ENCODE results near the gene CHRM1. TPM values are rescaled to one million over a fixed set of nuclear protein-coding genes. Genes with fewer than 3 reads are reported as not detected.
A peak's percentile ranks its signal among the peaks of the same experiment; 100 is the strongest.

CHRM1 gene
- total RNA-seq, 2 donors from 2014 or later, result 38.1 to 107 TPM

- no peaks in the 10 kb centered on the region for H3K36me3 ChIP-seq
- no peak overlapping the region for H3K4me3 ChIP-seq
- peaks cover 13% of the 10 kb centered on the region for H3K4me1 ChIP-seq (replicated peaks)
- DNase-seq (ENCODE audit: low spot score), result no peak
- WGBS, result 19% methylated on average over 45 of the region's 53 CpGs
- no peaks in the 10 kb centered on the region for H3K9me3 ChIP-seq
- no peaks in the 10 kb centered on the region for H3K27me3 ChIP-seq (replicated peaks; ENCODE audit: insufficient read depth)
- TF ChIP-seq POLR2A (IDR thresholded peaks at IDR 0.05) (no peak), CTCF (IDR thresholded peaks at IDR 0.05) (no peak), POLR2AphosphoS5 (IDR thresholded peaks at IDR 0.05) (no peak)
- intact Hi-C loops (cut with DNase I), result no loop called here
- H3K27ac ChIP-seq, result no peak overlapping the region
These were observed 5.7 kb upstream of the CHRM1 start for GRCh38 chr11:62926680-62927455.

GRCh38 chr11:62925745-62926679 lies 4.8 kb upstream of the CHRM1 start:
- Histone ChIP-seq H3K4me3 (no peak overlapping the region), H3K27ac (no peak overlapping the region), H3K9me3 (no peaks in the 10 kb centered on the region), H3K27me3 (replicated peaks; ENCODE audit: insufficient read depth) (no peaks in the 10 kb centered on the region), H3K36me3 (no peaks in the 10 kb centered on the region), H3K4me1 (replicated peaks) (peaks cover 16% of the 10 kb centered on the region)
- TF ChIP-seq POLR2AphosphoS5 (IDR thresholded peaks at IDR 0.05), result no peak
- no peak for TF ChIP-seq CTCF (IDR thresholded peaks at IDR 0.05)
- TF ChIP-seq POLR2A (IDR thresholded peaks at IDR 0.05), result no peak
- DNase-seq (ENCODE audit: low spot score), result no peak
- WGBS, result 13% methylated on average over 70 of the region's 71 CpGs
- intact Hi-C loops (cut with DNase I), result no loop called here

- Histone ChIP-seq H3K36me3 (no peaks in the 10 kb centered on the region), H3K27ac (no peak overlapping the region), H3K27me3 (replicated peaks; ENCODE audit: insufficient read depth) (no peaks in the 10 kb centered on the region), H3K4me1 (replicated peaks) (peaks cover 16% of the 10 kb centered on the region), H3K4me3 (no peak overlapping the region), H3K9me3 (no peaks in the 10 kb centered on the region)
- DNase-seq (ENCODE audit: low spot score), result no peak
- WGBS, result 53% methylated on average over 14 of the region's 14 CpGs
- intact Hi-C loops (cut with DNase I), result no loop called here
- TF ChIP-seq CTCF (IDR thresholded peaks at IDR 0.05), result no peak
- no peak for TF ChIP-seq POLR2AphosphoS5 (IDR thresholded peaks at IDR 0.05)
- TF ChIP-seq POLR2A (IDR thresholded peaks at IDR 0.05), result no peak
These were observed 4.1 kb upstream of the CHRM1 start for GRCh38 chr11:62925308-62925707.

- no peaks in the 10 kb centered on the region for H3K36me3 ChIP-seq
- TF ChIP-seq POLR2A (IDR thresholded peaks at IDR 0.05) (no peak), CTCF (IDR thresholded peaks at IDR 0.05) (no peak), POLR2AphosphoS5 (IDR thresholded peaks at IDR 0.05) (peak; percentile 67)
- no peaks in the 10 kb centered on the region for H3K27me3 ChIP-seq (replicated peaks; ENCODE audit: insufficient read depth)
- DNase-seq (ENCODE audit: low spot score), result peak; percentile 69
- H3K4me3 ChIP-seq, result peak overlapping the region in 1 of 2 donors; percentile 19
- H3K4me1 ChIP-seq (replicated peaks), result peaks cover 16% of the 10 kb centered on the region
- intact Hi-C loops (cut with DNase I), result no loop called here
- H3K9me3 ChIP-seq, result no peaks in the 10 kb centered on the region
- WGBS, result 6% methylated on average over 46 of the region's 52 CpGs
- peak overlapping the region; percentile 42 to 74 for H3K27ac ChIP-seq
These were observed 2.6 kb upstream of the CHRM1 start for GRCh38 chr11:62923601-62924411.
